CD14-positive monocyte (primary cell): ENCODE data around the gene FBXO24. TPM values are rescaled to one million over a fixed set of nuclear protein-coding genes. Genes with fewer than 3 reads are reported as not detected.

ENCODE experiments used
- DNase-seq, 3 donors: peaks; one replicate each; pipeline ENCODE4 v3.0.0-alpha.2; 2011 to 2022
- H2AFZ ChIP-seq: 2 replicates; pipeline ENCODE4 v1.6.0; 2012; ENCODE audit warnings: mild to moderate bottlenecking, low read depth, low read length, inconsistent platforms; ENCODE audit not compliant: insufficient read depth, poor library complexity, severe bottlenecking
- H3K27ac ChIP-seq, 2 donors: 1 replicate in 1 of 2; 2 replicates in 1 of 2; pipeline ENCODE4 v1.5.1; 2012 to 2013; ENCODE audit warnings: low read length in 2 of 2, control low read depth in 1 of 2, inconsistent platforms in 1 of 2, low read depth in 1 of 2, mild to moderate bottlenecking in 1 of 2
- H3K27me3 ChIP-seq, 2 donors: one replicate each; pipeline versions ENCODE4 v1.6.0 to v1.6.1; 2011 to 2013; ENCODE audit warnings: low read length in 2 of 2; ENCODE audit not compliant: control insufficient read depth in 2 of 2, insufficient read depth in 2 of 2
- H3K36me3 ChIP-seq, 2 donors: replicated peaks in 1 of 2; 1 replicate in 1 of 2; 2 replicates in 1 of 2; pipeline versions ENCODE4 v1.5.1 to v1.6.1; 2012 to 2013; ENCODE audit warnings: low read length in 2 of 2, control low read depth in 1 of 2, inconsistent platforms in 1 of 2, mild to moderate bottlenecking in 1 of 2; ENCODE audit not compliant: insufficient read depth in 2 of 2, control insufficient read depth in 1 of 2
- H3K4me1 ChIP-seq, 2 donors: 1 replicate in 1 of 2; 2 replicates in 1 of 2; pipeline versions ENCODE4 v1.5.1 to v1.6.1; 2012 to 2013; ENCODE audit warnings: low read length in 2 of 2, control low read depth in 1 of 2, inconsistent platforms in 1 of 2, mild to moderate bottlenecking in 1 of 2, moderate library complexity in 1 of 2; ENCODE audit not compliant: insufficient read depth in 2 of 2, control insufficient read depth in 1 of 2
- H3K4me2 ChIP-seq: replicated peaks from 2 replicates; pipeline ENCODE3; 2012; ENCODE audit warnings: low read length, moderate library complexity, mild to moderate bottlenecking; ENCODE audit not compliant: poor library complexity, severe bottlenecking; ENCODE audit errors: extremely low read depth
- H3K4me3 ChIP-seq, 3 experiments: fragments of 200-600 bp in 1 of 3; sonication (generic) in 1 of 3; replicated peaks in 1 of 3; 1 replicate in 2 of 3; 2 replicates in 1 of 3; pipeline ENCODE4 v1.5.1; 2011 to 2013; ENCODE audit warnings: low read length in 3 of 3, mild to moderate bottlenecking in 3 of 3, control low read depth in 2 of 3, low read depth in 2 of 3, inconsistent platforms in 1 of 3, moderate library complexity in 1 of 3
- H3K79me2 ChIP-seq: 2 replicates; pipeline ENCODE4 v1.6.0; 2012; ENCODE audit warnings: mild to moderate bottlenecking, control low read depth, inconsistent platforms, low read length, moderate library complexity; ENCODE audit not compliant: insufficient read depth
- H3K9ac ChIP-seq: 2 replicates; pipeline ENCODE4 v1.6.0; 2017; ENCODE audit warnings: low read length, mild to moderate bottlenecking; ENCODE audit not compliant: insufficient read depth, poor library complexity, severe bottlenecking
- H3K9me3 ChIP-seq, 2 donors: replicated peaks in 1 of 2; 1 replicate in 1 of 2; 2 replicates in 1 of 2; pipeline versions ENCODE4 v1.5.1 to v1.6.1; 2012 to 2013; ENCODE audit warnings: low read length in 2 of 2, control low read depth in 1 of 2; ENCODE audit not compliant: control insufficient read depth in 1 of 2, insufficient read depth in 1 of 2
- H4K20me1 ChIP-seq: 2 replicates; pipeline ENCODE4 v1.6.0; 2012; ENCODE audit warnings: mild to moderate bottlenecking, low read length, control low read depth, moderate library complexity; ENCODE audit not compliant: insufficient read depth
- H3K27ac Mint-ChIP-seq, 7 donors: one replicate each; pipeline ENCODE4 v1.8.0; 2020; ENCODE audit warnings: mild to moderate bottlenecking in 7 of 7, mixed read lengths in 7 of 7, moderate library complexity in 6 of 7, inconsistent platforms in 2 of 7
- H3K27me3 Mint-ChIP-seq, 3 donors: one replicate each; pipeline ENCODE4 v1.8.0; 2021 to 2022; ENCODE audit warnings: low read depth in 3 of 3, mild to moderate bottlenecking in 3 of 3, mixed read lengths in 3 of 3, moderate library complexity in 3 of 3, inconsistent platforms in 1 of 3
- H3K36me3 Mint-ChIP-seq, 2 donors: one replicate each; pipeline ENCODE4 v1.8.0; 2020; ENCODE audit warnings: mixed read lengths in 2 of 2, inconsistent platforms in 1 of 2, mild to moderate bottlenecking in 1 of 2
- H3K4me1 Mint-ChIP-seq: one replicate; pipeline ENCODE4 v1.8.0; 2020; ENCODE audit warnings: mild to moderate bottlenecking, mixed read lengths
- H3K4me3 Mint-ChIP-seq, 2 donors: one replicate each; pipeline ENCODE4 v1.8.0; 2020; ENCODE audit warnings: mild to moderate bottlenecking in 2 of 2, mixed read lengths in 2 of 2, moderate library complexity in 1 of 2
- H3K9me3 Mint-ChIP-seq, 7 donors: one replicate each; pipeline ENCODE4 v1.8.0; 2020 to 2022; ENCODE audit warnings: mixed read lengths in 7 of 7, mild to moderate bottlenecking in 6 of 7, moderate library complexity in 6 of 7, inconsistent platforms in 2 of 7
- WGBS: methylation state at CpG from one replicate; pipeline ENCODE4 v1.1.5; 2013; ENCODE audit warnings: missing lambda C conversion rate; ENCODE audit not compliant: insufficient coverage; 5-methylcytosine and 5-hydroxymethylcytosine counted together
- intact Hi-C, 2 donors: fragments of 100-400 bp; cut with micrococcal nuclease; formaldehyde crosslinking; loops; one replicate each; pipeline versions ENCODE4 v1.15.0 to v1.15.1; 2023
- polyA plus RNA-seq, 3 donors: library from polyadenylated mRNA; depleted of rRNA in 1 of 3; unstranded in 2 of 3; stranded (reverse) in 1 of 3; fragments of 300-500 nt in 2 of 3; fragments of >200 nt in 1 of 3; fragmentation: Illumina TruSeq in 2 of 3; gene quantifications; 1 replicate in 2 of 3; 2 replicates in 1 of 3; pipeline ENCODE4 v1.2.3, GENCODE V29; 2012 to 2021
- TF ChIP-seq, protein P1 (sequence below): fragments of 200-600 bp; IDR thresholded peaks from one replicate; pipeline ENCODE4 v1.8.0; 2022; ENCODE audit warnings: antibody characterized with exemption, mild to moderate bottlenecking

The FBXO24 gene
- polyA plus RNA-seq, 3 donors, result 0.42 to 1.2 (median 0.69) TPM

DNA sequence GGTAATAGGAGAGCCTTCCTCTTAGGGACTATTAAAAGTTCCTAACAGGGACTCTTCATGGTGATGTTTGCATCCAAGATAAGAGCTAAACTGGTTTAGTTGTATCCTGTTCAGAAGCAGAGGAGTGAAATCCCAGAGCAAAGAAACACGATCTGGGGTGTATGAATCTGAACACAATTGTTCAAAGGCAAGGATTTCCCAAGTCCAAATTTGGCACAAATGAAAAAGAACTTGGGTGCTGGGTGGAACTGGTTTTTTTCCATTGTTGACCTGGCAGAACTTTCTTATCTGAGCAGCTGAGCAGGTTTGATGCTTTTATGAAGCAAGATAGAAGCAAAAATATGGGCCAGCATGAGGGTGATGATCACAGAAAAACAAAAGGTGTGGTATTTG, 41.2 kb upstream of the FBXO24 start:
- Histone ChIP-seq H4K20me1 (no peaks in the 10 kb centered on the region), H3K4me3 (no peak overlapping the region), H3K27me3 (no peaks in the 10 kb centered on the region), H3K4me2 (no peak overlapping the region), H3K36me3 (no peaks in the 10 kb centered on the region), H3K9me3 (no peaks in the 10 kb centered on the region), H3K4me1 (peaks cover 9 to 18% of the 10 kb centered on the region in 2 donors), H3K79me2 (no peaks in the 10 kb centered on the region), H3K27ac (no peak overlapping the region), H3K9ac (no peak overlapping the region), H2AFZ (no peak overlapping the region)
- WGBS, result 80% methylated on average over 1 of the region's 1 CpG
- Mint-ChIP-seq H3K4me3 (no peak overlapping the region), H3K9me3 (peaks cover 0 to 2% (median 0%) of the 10 kb centered on the region in 7 donors), H3K36me3 (peaks cover 0 to 2% of the 10 kb centered on the region in 2 donors), H3K4me1 (peaks cover 15% of the 10 kb centered on the region), H3K27me3 (peaks cover 0 to 2% (median 1%) of the 10 kb centered on the region in 3 donors), H3K27ac (no peak overlapping the region)
- DNase-seq, result no peak
- intact Hi-C loops, result loop anchor here in 1 of 2 donors (5.0 kb wide), 1 partner anchor 33 kb away; no protein-coding TSS in a partner anchor
- TF ChIP-seq, protein P1, sequence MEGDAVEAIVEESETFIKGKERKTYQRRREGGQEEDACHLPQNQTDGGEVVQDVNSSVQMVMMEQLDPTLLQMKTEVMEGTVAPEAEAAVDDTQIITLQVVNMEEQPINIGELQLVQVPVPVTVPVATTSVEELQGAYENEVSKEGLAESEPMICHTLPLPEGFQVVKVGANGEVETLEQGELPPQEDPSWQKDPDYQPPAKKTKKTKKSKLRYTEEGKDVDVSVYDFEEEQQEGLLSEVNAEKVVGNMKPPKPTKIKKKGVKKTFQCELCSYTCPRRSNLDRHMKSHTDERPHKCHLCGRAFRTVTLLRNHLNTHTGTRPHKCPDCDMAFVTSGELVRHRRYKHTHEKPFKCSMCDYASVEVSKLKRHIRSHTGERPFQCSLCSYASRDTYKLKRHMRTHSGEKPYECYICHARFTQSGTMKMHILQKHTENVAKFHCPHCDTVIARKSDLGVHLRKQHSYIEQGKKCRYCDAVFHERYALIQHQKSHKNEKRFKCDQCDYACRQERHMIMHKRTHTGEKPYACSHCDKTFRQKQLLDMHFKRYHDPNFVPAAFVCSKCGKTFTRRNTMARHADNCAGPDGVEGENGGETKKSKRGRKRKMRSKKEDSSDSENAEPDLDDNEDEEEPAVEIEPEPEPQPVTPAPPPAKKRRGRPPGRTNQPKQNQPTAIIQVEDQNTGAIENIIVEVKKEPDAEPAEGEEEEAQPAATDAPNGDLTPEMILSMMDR, result no peak

DNA sequence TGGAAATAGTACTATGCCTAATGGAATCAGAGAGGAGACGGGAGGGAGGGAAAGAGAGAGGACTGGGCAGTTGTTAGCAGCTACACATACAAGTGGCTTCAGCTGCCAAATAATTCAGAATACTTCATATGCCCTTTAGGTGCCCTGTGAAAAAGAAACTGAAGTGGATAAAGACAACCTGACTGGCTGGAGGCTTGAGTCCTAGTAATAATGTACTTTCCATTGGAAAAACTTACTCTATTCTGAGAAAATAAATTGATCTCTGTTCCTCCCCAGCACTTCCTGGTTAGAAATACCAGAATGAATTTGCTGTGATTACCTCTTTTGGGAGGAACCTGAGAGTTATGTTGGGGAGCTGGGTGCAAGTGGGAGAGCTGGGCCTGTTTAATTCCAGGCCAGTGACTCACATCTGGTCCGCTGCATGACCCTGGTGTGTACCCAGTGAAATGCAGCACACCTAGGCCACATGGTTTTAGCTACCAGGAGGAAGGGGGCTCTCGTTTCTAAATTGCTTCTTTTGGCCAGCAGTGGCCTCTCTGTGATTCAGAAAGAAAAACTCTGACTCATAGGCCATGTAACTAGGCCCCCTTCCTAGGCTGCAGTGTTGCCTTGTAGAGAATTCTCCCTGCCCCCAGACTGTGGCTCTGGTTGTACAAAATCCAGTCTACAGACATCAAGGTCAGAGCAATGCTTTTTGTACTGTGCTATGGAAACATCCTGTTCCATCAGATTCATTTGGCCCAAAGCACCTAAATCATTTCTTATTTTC, 40.6 kb upstream of the FBXO24 start:
- intact Hi-C loops, result loop anchor here in 1 of 2 donors (5.0 kb wide), 1 partner anchor 33 kb away; no protein-coding TSS in a partner anchor
- Mint-ChIP-seq H3K36me3 (peaks cover 0 to 3% of the 10 kb centered on the region in 2 donors), H3K4me3 (no peak overlapping the region), H3K27ac (no peak overlapping the region), H3K4me1 (peaks cover 18% of the 10 kb centered on the region), H3K27me3 (peaks cover 0 to 2% (median 1%) of the 10 kb centered on the region in 3 donors), H3K9me3 (peaks cover 0 to 2% (median 0%) of the 10 kb centered on the region in 7 donors)
- Histone ChIP-seq H3K4me3 (no peak overlapping the region), H3K79me2 (no peaks in the 10 kb centered on the region), H3K9ac (no peak overlapping the region), H3K9me3 (no peaks in the 10 kb centered on the region), H3K4me2 (no peak overlapping the region), H3K27me3 (no peaks in the 10 kb centered on the region), H2AFZ (no peak overlapping the region), H4K20me1 (no peaks in the 10 kb centered on the region), H3K36me3 (no peaks in the 10 kb centered on the region), H3K27ac (peak overlapping the region in 1 of 2 donors; percentile 12), H3K4me1 (peaks cover 9 to 22% of the 10 kb centered on the region in 2 donors)
- TF ChIP-seq, protein P1, result no peak
- 58% methylated on average over 2 of the region's 3 CpGs for WGBS
- peak in 2 of 3 donors; percentile 10 to 27 for DNase-seq
